ENCODE results near the gene IPMK. TPM values are rescaled to one million over a fixed set of nuclear protein-coding genes. Genes with fewer than 3 reads are reported as not detected.
"Not testable (repeated sequence)": the region's sequence is repeated elsewhere in the genome, so short reads cannot be mapped to it uniquely, and the experiment has no call there.

The IPMK gene
- total RNA-seq, 3 donors from 2014 or later (not counting 1 experiment from before 2014, with no cell fraction given): 4.4 to 5.7 (median 4.6) TPM

DNA sequence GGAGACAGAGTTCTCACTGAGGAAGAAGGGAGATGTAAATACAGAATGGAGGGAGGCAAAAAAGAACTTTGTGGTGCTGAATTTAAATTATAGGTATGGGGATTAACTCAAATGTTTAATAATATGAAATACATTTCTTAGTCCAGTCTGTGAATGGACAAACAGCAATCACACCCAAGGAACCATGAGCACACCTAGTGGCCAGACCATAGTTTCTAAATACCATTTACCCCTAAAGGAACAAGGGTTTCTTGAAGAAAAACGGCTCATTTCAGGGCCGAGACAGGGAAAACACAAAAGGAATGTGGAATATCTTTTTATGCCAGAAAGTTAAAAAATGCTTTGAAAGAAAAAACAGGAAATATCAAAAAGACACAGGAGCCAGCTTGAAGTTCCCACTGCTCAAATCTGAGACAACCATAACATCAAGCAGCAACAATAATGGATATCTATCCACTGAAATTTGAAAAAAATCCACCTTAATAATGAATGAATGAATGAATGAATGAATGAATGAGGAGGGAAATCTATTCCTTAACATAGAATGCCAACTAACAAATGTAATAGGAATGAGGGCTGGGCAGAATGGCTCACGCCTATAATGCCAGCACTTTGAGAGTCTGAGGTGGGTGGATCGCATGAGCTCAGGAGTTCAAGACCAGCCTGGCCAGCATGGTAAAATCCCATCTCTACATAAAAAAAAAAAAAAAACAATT lies 8.6 kb downstream of the IPMK start:
- no peak for DNase-seq
- peaks cover 6% of the 10 kb centered on the region for H3K36me3 Mint-ChIP-seq
- peaks cover under 1 to 1% of the 10 kb centered on the region in 2 donors for H3K9me3 Mint-ChIP-seq
- H3K4me1 Mint-ChIP-seq: peaks cover 6 to 10% of the 10 kb centered on the region in 2 donors
- H3K4me3 Mint-ChIP-seq: no peak overlapping the region
- TF ChIP-seq, protein P1, sequence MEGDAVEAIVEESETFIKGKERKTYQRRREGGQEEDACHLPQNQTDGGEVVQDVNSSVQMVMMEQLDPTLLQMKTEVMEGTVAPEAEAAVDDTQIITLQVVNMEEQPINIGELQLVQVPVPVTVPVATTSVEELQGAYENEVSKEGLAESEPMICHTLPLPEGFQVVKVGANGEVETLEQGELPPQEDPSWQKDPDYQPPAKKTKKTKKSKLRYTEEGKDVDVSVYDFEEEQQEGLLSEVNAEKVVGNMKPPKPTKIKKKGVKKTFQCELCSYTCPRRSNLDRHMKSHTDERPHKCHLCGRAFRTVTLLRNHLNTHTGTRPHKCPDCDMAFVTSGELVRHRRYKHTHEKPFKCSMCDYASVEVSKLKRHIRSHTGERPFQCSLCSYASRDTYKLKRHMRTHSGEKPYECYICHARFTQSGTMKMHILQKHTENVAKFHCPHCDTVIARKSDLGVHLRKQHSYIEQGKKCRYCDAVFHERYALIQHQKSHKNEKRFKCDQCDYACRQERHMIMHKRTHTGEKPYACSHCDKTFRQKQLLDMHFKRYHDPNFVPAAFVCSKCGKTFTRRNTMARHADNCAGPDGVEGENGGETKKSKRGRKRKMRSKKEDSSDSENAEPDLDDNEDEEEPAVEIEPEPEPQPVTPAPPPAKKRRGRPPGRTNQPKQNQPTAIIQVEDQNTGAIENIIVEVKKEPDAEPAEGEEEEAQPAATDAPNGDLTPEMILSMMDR (IDR thresholded peaks at IDR 0.05): no peak
- H3K4me1 ChIP-seq (ENCODE audit: control insufficient read depth, insufficient read depth, low read length): no peaks in the 10 kb centered on the region
- 100% methylated on average over 2 of the region's 4 CpGs for WGBS (ENCODE audit: insufficient coverage)
- H3K9me3 ChIP-seq (ENCODE audit: control insufficient read depth, insufficient read depth, low read length): no peaks in the 10 kb centered on the region
- intact Hi-C loops (cut with micrococcal nuclease): no loop called here
- no peaks in the 10 kb centered on the region for H3K36me3 ChIP-seq (ENCODE audit: control insufficient read depth, insufficient read depth, low read length)
- H3K27me3 ChIP-seq (ENCODE audit: control insufficient read depth, insufficient read depth, low read length): no peaks in the 10 kb centered on the region
- no peak overlapping the region for H3K27ac ChIP-seq (ENCODE audit: low read length)
- no peak for ATAC-seq
- no peaks in the 10 kb centered on the region for H3K27me3 Mint-ChIP-seq (ENCODE audit: low read depth in 2 of 2)
- no peak overlapping the region for H3K27ac Mint-ChIP-seq
- no peak overlapping the region for H3K4me3 ChIP-seq (ENCODE audit: low read length)

- not testable (repeated sequence) for H3K27ac Mint-ChIP-seq
Measured at GRCh38 chr10:58256013-58256780, 11.5 kb downstream of the IPMK start.

GRCh38 chr10:58254644-58255043 lies 13.1 kb downstream of the IPMK start:
- 50% methylated on average over 1 of the region's 1 CpG for WGBS (ENCODE audit: insufficient coverage)
- Histone ChIP-seq H3K27me3 (ENCODE audit: control insufficient read depth, insufficient read depth, low read length) (no peaks in the 10 kb centered on the region), H3K4me1 (ENCODE audit: control insufficient read depth, insufficient read depth, low read length) (peaks cover 4% of the 10 kb centered on the region), H3K4me3 (ENCODE audit: low read length) (no peak overlapping the region), H3K9me3 (ENCODE audit: control insufficient read depth, insufficient read depth, low read length) (peaks cover 4% of the 10 kb centered on the region), H3K36me3 (ENCODE audit: control insufficient read depth, insufficient read depth, low read length) (no peaks in the 10 kb centered on the region), H3K27ac (ENCODE audit: low read length) (no peak overlapping the region)
- intact Hi-C loops (cut with micrococcal nuclease): no loop called here
- no peak for DNase-seq
- Mint-ChIP-seq H3K4me1 (peaks cover 22 to 25% of the 10 kb centered on the region in 2 donors), H3K27ac (no peak overlapping the region), H3K4me3 (no peak overlapping the region), H3K9me3 (peaks cover 2 to 10% of the 10 kb centered on the region in 2 donors), H3K27me3 (ENCODE audit: low read depth in 2 of 2) (no peaks in the 10 kb centered on the region), H3K36me3 (peaks cover 10% of the 10 kb centered on the region)
- TF ChIP-seq, protein P1 (IDR thresholded peaks at IDR 0.05): no peak
- ATAC-seq: no peak

More at GRCh38 chr10:58256013-58256780, 11.5 kb downstream of the IPMK start:
- H3K4me3 Mint-ChIP-seq; H3K4me3 ChIP-seq (ENCODE audit: low read length); DNase-seq; H3K4me1 ChIP-seq (ENCODE audit: control insufficient read depth, insufficient read depth, low read length); H3K9me3 Mint-ChIP-seq; H3K27ac ChIP-seq (ENCODE audit: low read length); ATAC-seq; H3K27me3 ChIP-seq (ENCODE audit: control insufficient read depth, insufficient read depth, low read length); H3K36me3 ChIP-seq (ENCODE audit: control insufficient read depth, insufficient read depth, low read length); H3K27me3 Mint-ChIP-seq (ENCODE audit: low read depth in 2 of 2); intact Hi-C loops (cut with micrococcal nuclease); H3K9me3 ChIP-seq (ENCODE audit: control insufficient read depth, insufficient read depth, low read length): not testable (repeated sequence)
- Mint-ChIP-seq H3K36me3 (peaks cover 10% of the 10 kb centered on the region), H3K4me1 (peaks cover 13 to 16% of the 10 kb centered on the region in 2 donors)
- 89% methylated on average over 6 of the region's 7 CpGs for WGBS (ENCODE audit: insufficient coverage)

- ATAC-seq (no peak), DNase-seq (no peak)
- no peaks in the 10 kb centered on the region for H3K27me3 ChIP-seq (ENCODE audit: control insufficient read depth, insufficient read depth, low read length)
- intact Hi-C loops (cut with micrococcal nuclease): no loop called here
- H3K36me3 ChIP-seq (ENCODE audit: control insufficient read depth, insufficient read depth, low read length): no peaks in the 10 kb centered on the region
- TF ChIP-seq, protein P1 (IDR thresholded peaks at IDR 0.05): no peak
- H3K4me1 ChIP-seq (ENCODE audit: control insufficient read depth, insufficient read depth, low read length): peaks cover 4% of the 10 kb centered on the region
- Mint-ChIP-seq H3K27ac (no peak overlapping the region), H3K9me3 (peaks cover 2 to 10% of the 10 kb centered on the region in 2 donors), H3K36me3 (peaks cover 10% of the 10 kb centered on the region), H3K4me1 (peaks cover 25 to 27% of the 10 kb centered on the region in 2 donors), H3K4me3 (no peak overlapping the region), H3K27me3 (ENCODE audit: low read depth in 2 of 2) (no peaks in the 10 kb centered on the region)
- no peak overlapping the region for H3K27ac ChIP-seq (ENCODE audit: low read length)
- H3K9me3 ChIP-seq (ENCODE audit: control insufficient read depth, insufficient read depth, low read length): peaks cover 4% of the 10 kb centered on the region
- no peak overlapping the region for H3K4me3 ChIP-seq (ENCODE audit: low read length)
- WGBS (ENCODE audit: insufficient coverage): 86% methylated on average over 4 of the region's 4 CpGs
Measured at GRCh38 chr10:58253184-58253583, 14.5 kb downstream of the IPMK start.

DNA sequence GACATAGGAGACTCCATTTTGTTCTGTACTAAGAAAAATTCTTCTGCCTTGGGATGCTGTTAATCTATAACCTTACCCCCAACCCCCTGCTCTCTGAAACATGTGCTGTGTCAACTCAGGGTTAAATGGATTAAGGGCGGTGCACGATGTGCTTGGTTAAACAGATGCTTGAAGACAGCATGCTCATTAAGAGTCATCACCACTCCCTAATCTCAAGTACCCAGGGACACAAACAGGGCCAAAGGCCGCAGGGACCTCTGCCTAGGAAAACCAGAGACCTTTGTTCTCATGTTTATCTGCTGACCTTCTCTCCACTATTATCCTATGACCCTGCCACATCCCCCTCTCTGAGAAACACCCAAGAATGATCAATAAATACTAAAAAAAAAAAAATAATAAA lies 23.0 kb downstream of the IPMK start:
- H3K9me3 ChIP-seq (ENCODE audit: control insufficient read depth, insufficient read depth, low read length); ATAC-seq; H3K9me3 Mint-ChIP-seq; H3K27me3 ChIP-seq (ENCODE audit: control insufficient read depth, insufficient read depth, low read length); H3K36me3 ChIP-seq (ENCODE audit: control insufficient read depth, insufficient read depth, low read length); H3K27me3 Mint-ChIP-seq (ENCODE audit: low read depth in 2 of 2); H3K27ac ChIP-seq (ENCODE audit: low read length); DNase-seq; H3K36me3 Mint-ChIP-seq; H3K27ac Mint-ChIP-seq; H3K4me1 ChIP-seq (ENCODE audit: control insufficient read depth, insufficient read depth, low read length); H3K4me3 Mint-ChIP-seq; H3K4me3 ChIP-seq (ENCODE audit: low read length); intact Hi-C loops (cut with micrococcal nuclease): not testable (repeated sequence)
- peaks cover 29 to 38% of the 10 kb centered on the region in 2 donors for H3K4me1 Mint-ChIP-seq
- WGBS (ENCODE audit: insufficient coverage): no CpG with 5 or more reads among the region's 3 CpGs

Measured in natural killer cell (primary cell).